Measurements from ENCODE around the gene NLRP13. TPM values are rescaled to one million over a fixed set of nuclear protein-coding genes. Genes with fewer than 3 reads are reported as not detected.

NLRP13 gene
- polyA plus RNA-seq, 2 of the 4 experiments (the other 2 are of a cell fraction) = not detected

DNA sequence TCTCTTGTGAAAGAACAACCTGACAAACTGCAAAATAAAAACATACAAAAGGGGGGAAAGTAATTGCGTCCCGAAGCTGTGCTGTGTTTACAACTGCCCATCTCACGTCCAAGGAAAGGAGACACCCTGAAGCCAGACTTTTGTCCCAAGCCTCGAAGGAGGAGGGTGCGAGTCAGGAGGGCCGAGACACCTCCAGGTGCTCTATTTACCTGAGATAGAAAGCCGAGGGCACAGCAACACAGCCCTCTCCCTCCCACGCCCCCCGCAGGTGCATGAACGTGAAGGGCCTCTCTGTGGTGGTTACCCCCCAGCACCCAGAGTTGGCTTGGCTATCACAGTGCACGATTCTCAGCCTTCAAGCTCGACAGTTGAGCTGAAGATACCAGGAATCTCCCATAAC, 33.2 kb downstream of the NLRP13 start:
- Histone ChIP-seq H3K4me3 (no peak overlapping the region), H3K9me3 (no peaks in the 10 kb centered on the region; the same call in 2 of the 3 replicates), H3K4me1 (no peaks in the 10 kb centered on the region), H3K4me2 (no peak overlapping the region), H3K27ac (no peak overlapping the region)
- WGBS (ENCODE audit: missing lambda C conversion rate) = 4% methylated on average over 12 of the region's 12 CpGs
- ChIA-PET CTCF (no interaction called here), POLR2A (no interaction called here)
- TF ChIP-seq FOSL2 (IDR thresholded peaks at IDR 0.05) (no peak), FOSL2 (CRISPR knock-in tag; IDR thresholded peaks at IDR 0.05) (no peak), TFCP2L1 (CRISPR knock-in tag; IDR thresholded peaks at IDR 0.05) (no peak), USF2 (IDR thresholded peaks at IDR 0.05) (no peak), FOXS1 (CRISPR knock-in tag; IDR thresholded peaks at IDR 0.05) (no peak), HOXB13 (CRISPR knock-in tag; IDR thresholded peaks at IDR 0.05; ENCODE audit: low read depth) (no peak), RFX5 (IDR thresholded peaks at IDR 0.05) (no peak), NFE2L2 (conservative IDR thresholded peaks at IDR 0.05; ENCODE audit: low read length) (no peak)
- TF ChIP-seq, protein P1, sequence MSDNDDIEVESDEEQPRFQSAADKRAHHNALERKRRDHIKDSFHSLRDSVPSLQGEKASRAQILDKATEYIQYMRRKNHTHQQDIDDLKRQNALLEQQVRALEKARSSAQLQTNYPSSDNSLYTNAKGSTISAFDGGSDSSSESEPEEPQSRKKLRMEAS (IDR thresholded peaks at IDR 0.05) = no peak
- TF ChIP-seq, protein P2, sequence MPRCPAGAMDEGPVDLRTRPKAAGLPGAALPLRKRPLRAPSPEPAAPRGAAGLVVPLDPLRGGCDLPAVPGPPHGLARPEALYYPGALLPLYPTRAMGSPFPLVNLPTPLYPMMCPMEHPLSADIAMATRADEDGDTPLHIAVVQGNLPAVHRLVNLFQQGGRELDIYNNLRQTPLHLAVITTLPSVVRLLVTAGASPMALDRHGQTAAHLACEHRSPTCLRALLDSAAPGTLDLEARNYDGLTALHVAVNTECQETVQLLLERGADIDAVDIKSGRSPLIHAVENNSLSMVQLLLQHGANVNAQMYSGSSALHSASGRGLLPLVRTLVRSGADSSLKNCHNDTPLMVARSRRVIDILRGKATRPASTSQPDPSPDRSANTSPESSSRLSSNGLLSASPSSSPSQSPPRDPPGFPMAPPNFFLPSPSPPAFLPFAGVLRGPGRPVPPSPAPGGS (IDR thresholded peaks at IDR 0.05) = no peak
- DNase-seq (ENCODE audit: low read depth in 1 of 2, low spot score in 1 of 2) (no peak), ATAC-seq (no peak), FAIRE-seq (no peak)

DNA sequence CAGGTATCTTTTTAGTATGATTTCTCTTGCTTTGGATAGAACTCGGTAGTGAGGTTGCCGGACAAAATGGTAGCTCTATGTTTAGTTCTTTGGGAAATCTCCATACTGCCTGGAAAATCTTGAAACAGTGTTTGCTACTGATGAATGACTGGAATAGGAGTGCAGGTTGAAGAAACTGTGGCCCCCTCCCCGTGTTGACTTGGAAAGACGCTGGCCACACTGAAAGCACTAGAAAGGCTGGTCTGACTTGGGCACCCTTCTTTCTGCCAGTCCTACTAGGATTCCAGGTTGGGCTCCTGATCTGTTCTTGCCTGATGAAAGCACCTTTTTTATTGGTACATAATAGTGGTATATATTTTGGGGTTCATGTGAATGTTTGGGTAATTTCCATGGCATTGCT, 49.5 kb downstream of the NLRP13 start:
- no peak overlapping the region for H3K27ac ChIP-seq
- CTCF ChIA-PET = no interaction called here
- H3K4me2 ChIP-seq = no peak overlapping the region
- POLR2A ChIA-PET = no interaction called here
- DNase-seq (ENCODE audit: low read depth in 1 of 2, low spot score in 1 of 2) (no peak), FAIRE-seq (no peak), ATAC-seq (no peak)
- no peaks in the 10 kb centered on the region for H3K4me1 ChIP-seq
- H3K4me3 ChIP-seq = no peak overlapping the region
- peaks cover 14% of the 10 kb centered on the region; the same call in 2 of the 3 replicates for H3K9me3 ChIP-seq
- WGBS (ENCODE audit: missing lambda C conversion rate) = 4% methylated on average over 4 of the region's 4 CpGs
- TF ChIP-seq, protein P3, sequence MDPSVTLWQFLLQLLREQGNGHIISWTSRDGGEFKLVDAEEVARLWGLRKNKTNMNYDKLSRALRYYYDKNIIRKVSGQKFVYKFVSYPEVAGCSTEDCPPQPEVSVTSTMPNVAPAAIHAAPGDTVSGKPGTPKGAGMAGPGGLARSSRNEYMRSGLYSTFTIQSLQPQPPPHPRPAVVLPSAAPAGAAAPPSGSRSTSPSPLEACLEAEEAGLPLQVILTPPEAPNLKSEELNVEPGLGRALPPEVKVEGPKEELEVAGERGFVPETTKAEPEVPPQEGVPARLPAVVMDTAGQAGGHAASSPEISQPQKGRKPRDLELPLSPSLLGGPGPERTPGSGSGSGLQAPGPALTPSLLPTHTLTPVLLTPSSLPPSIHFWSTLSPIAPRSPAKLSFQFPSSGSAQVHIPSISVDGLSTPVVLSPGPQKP (IDR thresholded peaks at IDR 0.05; ENCODE audit: low read depth, low read length) = no peak
- TF ChIP-seq TFCP2L1 (CRISPR knock-in tag; IDR thresholded peaks at IDR 0.05) = no peak
- TF ChIP-seq FOSB (CRISPR knock-in tag; IDR thresholded peaks at IDR 0.05) = no peak
- TF ChIP-seq REST (IDR thresholded peaks at IDR 0.05) = no peak
- no peak for TF ChIP-seq NPAS2 (CRISPR knock-in tag; IDR thresholded peaks at IDR 0.05; ENCODE audit: borderline replicate concordance)
- no peak for TF ChIP-seq MAZ (IDR thresholded peaks at IDR 0.05; ENCODE audit: borderline replicate concordance, low read depth, low read length)
- TF ChIP-seq JUNB (IDR thresholded peaks at IDR 0.05) = no peak
- TF ChIP-seq, protein P2 (IDR thresholded peaks at IDR 0.05) = no peak
